ENCODE data around the gene ENKUR.

The ENKUR gene

GRCh38 chr10:25029519-25029918 lies 13.6 kb upstream of the ENKUR start:
- Histone ChIP-seq H3F3A (ENCODE audit: insufficient read depth) (no peaks in the 10 kb centered on the region), H3K9ac (ENCODE audit: low read length) (no peak overlapping the region), H3K36me3 (ENCODE audit: low read length) (no peaks in the 10 kb centered on the region), H3K4me2 (ENCODE audit: low read depth, low read length, poor library complexity, severe bottlenecking) (no peak overlapping the region), H3K79me2 (ENCODE audit: insufficient read depth, low read length) (no peaks in the 10 kb centered on the region), H3K4me3 (ENCODE audit: insufficient read depth, low read length, poor library complexity, severe bottlenecking) (no peak overlapping the region), H4K20me1 (ENCODE audit: low read depth, low read length) (no peaks in the 10 kb centered on the region), H3K27me3 (ENCODE audit: low read length) (no peaks in the 10 kb centered on the region), H3K9me2 (replicated peaks; ENCODE audit: insufficient read depth, low read length) (0 out of 2 replicates have a peak, but pooled peaks cover 2% of the 10 kb centered on the region), H3K27ac (ENCODE audit: low read depth, low read length) (no peak overlapping the region), H3K9me3 (ENCODE audit: insufficient read depth, low read length) (no peaks in the 10 kb centered on the region), H2AFZ (ENCODE audit: low read depth, low read length, severe bottlenecking) (no peak overlapping the region)
- TF ChIP-seq EZH2phosphoT487 (conservative IDR thresholded peaks at IDR 0.05; ENCODE audit: low read length): no peak
- TF ChIP-seq, protein P1, sequence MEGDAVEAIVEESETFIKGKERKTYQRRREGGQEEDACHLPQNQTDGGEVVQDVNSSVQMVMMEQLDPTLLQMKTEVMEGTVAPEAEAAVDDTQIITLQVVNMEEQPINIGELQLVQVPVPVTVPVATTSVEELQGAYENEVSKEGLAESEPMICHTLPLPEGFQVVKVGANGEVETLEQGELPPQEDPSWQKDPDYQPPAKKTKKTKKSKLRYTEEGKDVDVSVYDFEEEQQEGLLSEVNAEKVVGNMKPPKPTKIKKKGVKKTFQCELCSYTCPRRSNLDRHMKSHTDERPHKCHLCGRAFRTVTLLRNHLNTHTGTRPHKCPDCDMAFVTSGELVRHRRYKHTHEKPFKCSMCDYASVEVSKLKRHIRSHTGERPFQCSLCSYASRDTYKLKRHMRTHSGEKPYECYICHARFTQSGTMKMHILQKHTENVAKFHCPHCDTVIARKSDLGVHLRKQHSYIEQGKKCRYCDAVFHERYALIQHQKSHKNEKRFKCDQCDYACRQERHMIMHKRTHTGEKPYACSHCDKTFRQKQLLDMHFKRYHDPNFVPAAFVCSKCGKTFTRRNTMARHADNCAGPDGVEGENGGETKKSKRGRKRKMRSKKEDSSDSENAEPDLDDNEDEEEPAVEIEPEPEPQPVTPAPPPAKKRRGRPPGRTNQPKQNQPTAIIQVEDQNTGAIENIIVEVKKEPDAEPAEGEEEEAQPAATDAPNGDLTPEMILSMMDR (IDR thresholded peaks at IDR 0.05; ENCODE audit: insufficient read depth, low read length, poor library complexity, severe bottlenecking): no peak

DNA sequence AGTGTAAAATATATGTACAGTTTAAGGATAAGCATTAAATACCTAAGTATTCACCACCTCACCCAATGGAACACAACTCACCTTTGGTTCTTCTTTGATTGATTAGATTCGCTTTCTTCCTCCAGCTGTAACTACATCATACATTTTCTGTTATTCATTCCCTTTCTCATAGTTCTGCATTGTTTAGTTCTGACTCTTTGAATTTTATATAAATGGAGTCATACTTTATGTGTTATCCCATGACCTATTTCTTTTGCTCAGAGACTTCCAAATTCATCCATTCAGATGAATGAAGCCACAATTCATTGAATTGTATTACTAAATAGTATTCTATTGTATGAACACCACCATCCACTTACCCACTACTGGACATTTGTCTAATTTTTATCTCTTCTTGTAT lies 12.8 kb upstream of the ENKUR start:
- Histone ChIP-seq H4K20me1 (ENCODE audit: low read depth, low read length) (no peaks in the 10 kb centered on the region), H3K27me3 (ENCODE audit: low read length) (no peaks in the 10 kb centered on the region), H3K4me2 (ENCODE audit: low read depth, low read length, poor library complexity, severe bottlenecking) (no peak overlapping the region), H3K9me2 (replicated peaks; ENCODE audit: insufficient read depth, low read length) (no peaks in the 10 kb centered on the region), H3K9ac (ENCODE audit: low read length) (no peak overlapping the region), H2AFZ (ENCODE audit: low read depth, low read length, severe bottlenecking) (no peak overlapping the region), H3K4me3 (ENCODE audit: insufficient read depth, low read length, poor library complexity, severe bottlenecking) (no peak overlapping the region), H3K79me2 (ENCODE audit: insufficient read depth, low read length) (no peaks in the 10 kb centered on the region), H3K27ac (ENCODE audit: low read depth, low read length) (no peak overlapping the region), H3K9me3 (ENCODE audit: insufficient read depth, low read length) (no peaks in the 10 kb centered on the region), H3K36me3 (ENCODE audit: low read length) (no peaks in the 10 kb centered on the region), H3F3A (ENCODE audit: insufficient read depth) (no peaks in the 10 kb centered on the region)
- TF ChIP-seq, protein P1 (IDR thresholded peaks at IDR 0.05; ENCODE audit: insufficient read depth, low read length, poor library complexity, severe bottlenecking): no peak

GRCh38 chr10:25026463-25026862 lies 10.5 kb upstream of the ENKUR start:
- no peak overlapping the region for H3K9ac ChIP-seq (ENCODE audit: low read length)
- H3K9me3 ChIP-seq (ENCODE audit: insufficient read depth, low read length): no peaks in the 10 kb centered on the region
- H2AFZ ChIP-seq (ENCODE audit: low read depth, low read length, severe bottlenecking): no peak overlapping the region
- no peak overlapping the region for H3K4me3 ChIP-seq (ENCODE audit: insufficient read depth, low read length, poor library complexity, severe bottlenecking)
- H3K36me3 ChIP-seq (ENCODE audit: low read length): no peaks in the 10 kb centered on the region
- no peaks in the 10 kb centered on the region for H3K27me3 ChIP-seq (ENCODE audit: low read length)
- TF ChIP-seq EZH2phosphoT487 (conservative IDR thresholded peaks at IDR 0.05; ENCODE audit: low read length): no peak
- TF ChIP-seq, protein P1 (IDR thresholded peaks at IDR 0.05; ENCODE audit: insufficient read depth, low read length, poor library complexity, severe bottlenecking): no peak
- no peaks in the 10 kb centered on the region for H3K79me2 ChIP-seq (ENCODE audit: insufficient read depth, low read length)
- no peak overlapping the region for H3K4me2 ChIP-seq (ENCODE audit: low read depth, low read length, poor library complexity, severe bottlenecking)
- H4K20me1 ChIP-seq (ENCODE audit: low read depth, low read length): no peaks in the 10 kb centered on the region
- H3K27ac ChIP-seq (ENCODE audit: low read depth, low read length): no peak overlapping the region
- H3F3A ChIP-seq (ENCODE audit: insufficient read depth): no peaks in the 10 kb centered on the region
- no peaks in the 10 kb centered on the region for H3K9me2 ChIP-seq (replicated peaks; ENCODE audit: insufficient read depth, low read length)

DNA sequence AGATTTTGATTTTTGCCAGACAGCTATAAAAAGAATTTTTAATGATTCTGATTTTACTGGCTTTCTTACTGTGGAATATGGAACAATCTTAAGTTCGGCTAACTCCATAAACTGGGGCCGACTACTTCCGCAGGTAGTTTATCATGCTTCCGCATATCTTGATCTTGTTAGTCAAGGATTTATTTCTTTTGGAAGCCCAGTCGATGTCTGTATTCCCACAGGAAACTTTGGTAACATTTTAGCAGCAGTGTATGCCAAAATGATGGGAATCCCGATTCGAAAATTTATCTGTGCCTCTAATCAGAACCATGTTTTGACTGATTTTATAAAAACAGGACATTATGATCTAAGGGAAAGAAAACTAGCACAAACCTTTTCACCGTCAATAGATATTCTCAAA lies 8.6 kb upstream of the ENKUR start:
- no peaks in the 10 kb centered on the region for H3K27me3 ChIP-seq (ENCODE audit: low read length)
- TF ChIP-seq EZH2phosphoT487 (conservative IDR thresholded peaks at IDR 0.05; ENCODE audit: low read length): no peak
- TF ChIP-seq, protein P1 (IDR thresholded peaks at IDR 0.05; ENCODE audit: insufficient read depth, low read length, poor library complexity, severe bottlenecking): no peak
- no peak overlapping the region for H3K9ac ChIP-seq (ENCODE audit: low read length)
- H3K36me3 ChIP-seq (ENCODE audit: low read length): no peaks in the 10 kb centered on the region
- no peaks in the 10 kb centered on the region for H3K79me2 ChIP-seq (ENCODE audit: insufficient read depth, low read length)
- no peak overlapping the region for H2AFZ ChIP-seq (ENCODE audit: low read depth, low read length, severe bottlenecking)
- H3K9me2 ChIP-seq (replicated peaks; ENCODE audit: insufficient read depth, low read length): no peaks in the 10 kb centered on the region
- no peaks in the 10 kb centered on the region for H3K9me3 ChIP-seq (ENCODE audit: insufficient read depth, low read length)
- H3K4me3 ChIP-seq (ENCODE audit: insufficient read depth, low read length, poor library complexity, severe bottlenecking): no peak overlapping the region
- H3K27ac ChIP-seq (ENCODE audit: low read depth, low read length): no peak overlapping the region
- H3F3A ChIP-seq (ENCODE audit: insufficient read depth): no peaks in the 10 kb centered on the region
- H4K20me1 ChIP-seq (ENCODE audit: low read depth, low read length): no peaks in the 10 kb centered on the region
- H3K4me2 ChIP-seq (ENCODE audit: low read depth, low read length, poor library complexity, severe bottlenecking): no peak overlapping the region

All from SU-DHL-6 (cell line).